Measurements from ENCODE around the gene OR5D16.

DNA sequence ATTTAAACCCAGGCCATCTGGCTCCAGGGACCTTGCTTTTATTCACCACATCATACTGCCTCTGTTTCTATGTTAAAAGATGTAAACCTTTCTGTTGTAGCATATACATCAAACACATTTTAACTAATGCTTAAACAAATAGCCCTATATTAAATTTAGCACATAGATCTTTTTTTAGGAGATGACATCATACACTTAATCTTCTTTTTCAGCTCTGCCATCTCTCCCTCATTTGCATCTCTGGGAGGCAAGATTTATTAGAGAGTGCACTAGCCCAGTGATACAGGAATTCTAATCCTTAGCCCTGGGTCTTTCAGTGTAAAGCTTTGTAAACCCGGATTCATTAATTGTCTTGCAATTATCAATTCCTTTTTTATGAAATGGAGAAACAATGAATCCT lies 13.6 kb downstream of the OR5D16 start:
- TF ChIP-seq CTCF (IDR thresholded peaks at IDR 0.05), result no peak
- TF ChIP-seq ZFX (IDR thresholded peaks at IDR 0.05; ENCODE audit: borderline replicate concordance), result no peak
